ENCODE data around the gene ITLN2. TPM values are rescaled to one million over a fixed set of nuclear protein-coding genes. Genes with fewer than 3 reads are reported as not detected.
A peak's percentile ranks its signal among the peaks of the same experiment; 100 is the strongest.
"Not testable (repeated sequence)": the region's sequence is repeated elsewhere in the genome, so short reads cannot be mapped to it uniquely, and the experiment has no call there.

The ITLN2 gene
- total RNA-seq (2014; rRNA removed; shearing (Covaris generic)): 0.69 and 0.90 TPM in 2 replicates
- polyA plus RNA-seq (2015; cell fraction: cytosol; rRNA removed): 0.34 and 1.2 TPM in 2 replicates
- polyA plus RNA-seq (2015; cell fraction: nucleus; rRNA removed): not detected in 2 replicates

DNA sequence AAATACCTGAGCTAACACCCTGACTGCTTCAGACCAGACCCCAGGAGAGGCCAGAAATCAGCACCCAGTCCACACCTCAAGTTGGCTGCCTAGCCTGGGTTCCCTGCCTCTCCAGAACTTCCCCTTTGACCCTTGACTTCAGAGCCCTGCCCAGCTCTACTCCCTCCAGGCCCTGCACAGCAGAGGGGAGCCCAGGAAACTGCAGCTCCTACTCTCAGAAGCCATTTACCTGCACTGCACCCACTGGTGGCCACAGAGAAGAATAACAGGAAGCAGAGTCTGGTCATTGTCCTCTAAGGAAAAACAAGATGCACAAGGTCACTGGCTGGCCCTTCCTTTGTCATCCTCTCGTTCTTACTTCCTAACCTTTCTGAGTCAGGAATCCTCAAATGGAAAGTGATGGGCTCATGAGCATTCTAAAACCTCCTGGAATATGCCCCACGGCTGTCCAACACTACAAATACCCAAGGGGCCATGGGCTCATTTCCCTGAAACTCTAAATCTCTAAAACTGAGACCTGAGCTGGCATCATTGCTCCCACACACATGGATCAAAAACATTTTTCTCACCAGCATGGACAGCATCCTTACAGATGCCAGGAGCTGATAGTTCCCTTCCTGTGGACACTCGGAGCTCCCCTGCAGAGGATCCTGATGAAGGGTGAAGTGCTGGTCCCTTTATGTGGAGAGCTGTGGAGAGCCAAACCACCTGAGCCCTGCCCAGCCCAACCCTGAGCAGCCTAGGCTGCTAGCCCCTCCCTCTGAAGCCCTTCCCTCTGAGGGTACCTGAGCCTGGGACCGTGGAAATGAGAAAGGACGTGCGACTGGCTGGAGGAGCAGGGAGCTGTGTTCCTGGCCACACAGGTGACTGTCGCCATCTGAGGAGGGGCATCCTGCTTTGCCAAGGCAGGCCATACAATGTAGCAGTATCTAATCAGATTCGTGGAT lies at the start of gene ITLN2:
Gene ITLN2, minus strand, starts transcription at position 652 of the 947 bp plus-strand sequence. Its CDS starts 68 bp downstream, at position 584.
- in situ Hi-C loops (cut with HindIII; ENCODE audit: low pct_unique_long_range_greater_than_20kb, low sequenced_read_pairs): no loop called here
- peak; percentile 77 for DNase-seq (ENCODE audit: low read depth, low spot score)

- no peak for DNase-seq (ENCODE audit: low read depth, low spot score)
- in situ Hi-C loops (cut with HindIII; ENCODE audit: low pct_unique_long_range_greater_than_20kb, low sequenced_read_pairs): no loop called here
Observed at GRCh38 chr1:161001525-161001924, 46.9 kb upstream of the ITLN2 start.

DNA sequence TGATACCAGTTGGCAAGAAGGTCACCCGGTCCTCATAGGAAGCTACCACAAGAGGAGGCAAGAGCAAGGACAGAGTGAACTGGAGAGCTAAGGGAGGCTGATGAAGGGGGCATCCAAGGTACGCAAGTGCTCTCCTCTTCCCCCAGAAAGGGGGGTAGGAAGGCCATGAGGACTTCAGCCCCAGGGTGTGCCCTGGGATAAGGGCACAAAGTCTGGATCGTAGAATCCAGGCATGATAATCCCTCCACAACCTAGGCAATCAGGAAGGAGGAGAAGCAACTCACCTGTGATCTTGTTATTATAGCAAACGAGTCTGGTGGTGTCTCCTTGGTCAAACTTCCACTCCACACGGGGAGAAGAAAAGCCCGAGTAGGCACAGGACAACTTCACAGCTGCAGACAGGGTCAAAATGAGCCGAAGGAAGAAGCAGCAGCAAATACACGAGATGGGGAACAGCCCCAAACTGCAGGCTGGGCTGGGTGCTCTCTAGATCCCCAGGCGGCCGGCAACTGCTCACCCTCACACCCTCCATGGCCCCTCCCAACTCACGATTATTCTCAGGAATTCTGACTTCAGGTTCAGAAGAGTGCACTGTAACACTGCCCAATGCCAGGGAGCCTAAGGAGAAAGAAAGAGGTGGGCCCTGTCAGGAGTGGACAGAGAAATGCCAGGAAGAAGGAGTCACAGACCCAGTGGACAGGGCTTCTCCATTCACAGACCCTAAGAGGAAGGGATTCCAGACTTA lies 46.3 kb upstream of the ITLN2 start:
- DNase-seq (ENCODE audit: low read depth, low spot score): no peak
- in situ Hi-C loops (cut with HindIII; ENCODE audit: low pct_unique_long_range_greater_than_20kb, low sequenced_read_pairs): no loop called here

DNA sequence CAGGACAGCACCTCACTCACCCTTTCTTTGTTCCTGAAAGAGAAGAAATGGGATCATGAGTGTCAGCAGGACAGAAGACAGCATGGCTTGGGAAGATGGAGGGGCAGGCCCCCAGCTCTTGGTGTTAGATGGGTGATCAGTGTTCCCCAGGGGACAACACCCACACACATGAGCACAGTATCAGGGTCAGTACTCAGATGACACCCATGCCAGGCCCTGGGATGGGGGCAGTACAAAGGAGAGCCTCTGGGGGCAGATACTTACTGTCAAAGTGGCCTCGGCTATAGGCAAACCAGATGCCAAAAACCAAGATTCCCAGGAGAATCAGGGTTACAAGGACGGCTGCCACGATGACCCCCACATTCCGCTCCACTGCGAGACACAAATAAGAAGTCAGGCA lies 44.8 kb upstream of the ITLN2 start:
- no peak for DNase-seq (ENCODE audit: low read depth, low spot score)
- in situ Hi-C loops (cut with HindIII; ENCODE audit: low pct_unique_long_range_greater_than_20kb, low sequenced_read_pairs): no loop called here

- in situ Hi-C loops (cut with HindIII; ENCODE audit: low pct_unique_long_range_greater_than_20kb, low sequenced_read_pairs): no loop called here
- peak; percentile 83 for DNase-seq (ENCODE audit: low read depth, low spot score)
Observed at GRCh38 chr1:160997323-160998038, 42.9 kb upstream of the ITLN2 start.

- DNase-seq (ENCODE audit: low read depth, low spot score): peak; percentile 72
- in situ Hi-C loops (cut with HindIII; ENCODE audit: low pct_unique_long_range_greater_than_20kb, low sequenced_read_pairs): no loop called here
Observed at GRCh38 chr1:160996178-160996577, 41.6 kb upstream of the ITLN2 start.

DNA sequence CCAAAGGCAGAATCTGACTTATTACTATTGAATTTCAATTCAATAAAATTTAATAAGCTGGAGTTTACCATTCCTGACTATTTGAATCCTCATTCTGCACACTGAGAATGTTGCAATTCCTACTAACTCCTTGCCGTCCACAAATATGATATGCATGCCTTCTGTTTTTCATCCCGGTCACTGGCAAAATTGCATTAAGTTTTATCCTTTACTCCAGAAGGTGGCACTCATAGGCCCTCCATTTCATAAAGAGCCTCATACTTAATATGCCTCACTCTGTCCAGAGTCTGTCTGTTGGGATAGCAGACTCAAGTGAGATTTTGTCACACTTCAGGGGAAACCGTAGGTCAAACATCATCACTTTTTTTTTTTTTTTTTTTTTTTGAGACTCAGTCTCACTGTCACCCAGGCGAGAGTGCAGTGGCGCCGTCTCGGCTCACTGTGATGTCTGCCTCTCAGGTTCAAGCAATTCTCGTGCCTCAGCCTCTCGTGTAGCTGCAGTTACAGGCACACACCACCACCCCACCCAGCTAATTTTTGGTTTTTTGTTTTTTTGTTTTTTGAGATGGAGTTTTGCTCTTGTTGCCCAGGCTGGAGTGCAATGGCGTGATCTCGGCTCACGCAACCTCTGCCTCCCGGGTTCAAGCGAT lies 39.1 kb upstream of the ITLN2 start:
- in situ Hi-C loops (cut with HindIII; ENCODE audit: low pct_unique_long_range_greater_than_20kb, low sequenced_read_pairs): no loop called here

GRCh38 chr1:160992036-160992435 lies 37.4 kb upstream of the ITLN2 start:
- in situ Hi-C loops (cut with HindIII; ENCODE audit: low pct_unique_long_range_greater_than_20kb, low sequenced_read_pairs); DNase-seq (ENCODE audit: low read depth, low spot score): not testable (repeated sequence)

More for the DNA sequence above, 39.1 kb upstream of the ITLN2 start:
- peak; percentile 74 for DNase-seq (ENCODE audit: low read depth, low spot score)

DNA sequence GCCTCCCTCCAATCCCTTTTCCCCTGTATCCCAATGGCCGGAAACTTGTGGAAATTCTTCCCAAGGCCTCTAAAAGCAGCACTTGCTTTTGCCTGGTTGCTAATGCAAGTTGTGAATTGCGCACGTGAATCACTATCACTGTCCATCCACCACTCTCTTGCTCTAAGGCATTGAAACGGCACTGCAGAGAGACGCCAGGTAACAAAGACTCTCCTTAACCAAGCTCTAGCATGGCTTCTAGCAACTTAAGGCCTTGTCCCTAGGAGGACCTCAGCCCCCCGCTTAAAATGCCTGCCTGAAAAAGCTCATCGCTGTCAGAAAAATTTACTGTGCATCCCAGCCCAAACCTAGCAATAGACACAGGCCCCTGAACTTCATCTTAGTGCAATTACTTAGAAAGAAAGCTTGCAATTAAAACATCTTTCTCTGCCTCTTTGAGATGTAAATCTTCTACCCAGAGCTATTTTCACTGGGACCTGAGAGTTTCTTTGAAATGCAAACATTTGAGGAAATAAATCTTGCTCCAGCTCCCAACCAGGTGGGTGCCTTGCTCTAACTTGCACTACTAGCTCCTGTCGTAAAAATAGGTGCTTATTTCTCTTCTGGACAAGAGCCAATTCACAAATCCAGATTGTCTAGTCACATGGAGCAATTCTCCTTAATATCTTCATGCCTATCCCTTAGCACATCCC lies 32.9 kb upstream of the ITLN2 start:
- in situ Hi-C loops (cut with HindIII; ENCODE audit: low pct_unique_long_range_greater_than_20kb, low sequenced_read_pairs): no loop called here
- no peak for DNase-seq (ENCODE audit: low read depth, low spot score)

- no peak for DNase-seq (ENCODE audit: low read depth, low spot score)
- in situ Hi-C loops (cut with HindIII; ENCODE audit: low pct_unique_long_range_greater_than_20kb, low sequenced_read_pairs): no loop called here
Observed at GRCh38 chr1:160985723-160986122, 31.1 kb upstream of the ITLN2 start.

DNA sequence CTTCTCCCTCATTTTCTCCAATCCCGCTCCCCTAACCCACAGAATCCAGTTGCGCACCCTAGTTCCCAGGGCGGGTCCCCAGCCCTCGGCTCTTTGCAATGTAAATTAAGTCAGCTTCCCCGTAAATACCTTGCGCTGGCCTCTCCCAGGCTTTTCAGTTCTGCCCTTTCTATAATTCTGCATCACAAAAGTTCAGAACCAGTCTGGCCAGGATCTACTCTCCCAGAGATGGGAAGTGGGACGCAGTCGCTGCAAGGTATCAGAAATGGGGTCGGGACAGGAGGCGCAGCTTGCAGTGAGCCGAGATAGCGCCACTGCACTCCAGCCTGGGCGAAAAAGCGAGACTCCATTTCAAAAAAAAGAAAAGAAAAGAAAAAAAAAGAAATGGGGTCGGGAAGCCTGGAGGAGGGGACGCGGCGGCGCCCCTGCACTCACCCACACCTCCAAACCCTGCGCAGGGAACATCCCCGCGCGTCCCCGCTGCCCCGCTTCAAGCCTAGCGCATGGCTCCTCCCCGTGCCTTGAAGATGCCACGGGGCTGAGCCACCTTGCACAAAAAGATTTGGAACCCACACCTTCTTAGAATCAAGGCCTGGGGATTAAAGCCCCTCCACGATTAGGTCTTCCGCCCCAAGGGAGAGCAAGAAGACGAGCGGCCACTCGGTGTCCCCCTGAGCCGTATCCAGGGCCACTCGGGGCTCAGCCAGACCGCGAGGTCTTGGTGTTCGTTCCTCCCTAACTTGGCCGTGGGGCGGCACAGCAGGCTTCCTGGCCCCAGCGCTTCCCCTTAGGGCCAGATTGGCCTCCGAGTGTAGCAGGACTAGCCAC lies 27.2 kb upstream of the ITLN2 start:
- no peak for DNase-seq (ENCODE audit: low read depth, low spot score)
- in situ Hi-C loops (cut with HindIII; ENCODE audit: low pct_unique_long_range_greater_than_20kb, low sequenced_read_pairs): no loop called here

DNA sequence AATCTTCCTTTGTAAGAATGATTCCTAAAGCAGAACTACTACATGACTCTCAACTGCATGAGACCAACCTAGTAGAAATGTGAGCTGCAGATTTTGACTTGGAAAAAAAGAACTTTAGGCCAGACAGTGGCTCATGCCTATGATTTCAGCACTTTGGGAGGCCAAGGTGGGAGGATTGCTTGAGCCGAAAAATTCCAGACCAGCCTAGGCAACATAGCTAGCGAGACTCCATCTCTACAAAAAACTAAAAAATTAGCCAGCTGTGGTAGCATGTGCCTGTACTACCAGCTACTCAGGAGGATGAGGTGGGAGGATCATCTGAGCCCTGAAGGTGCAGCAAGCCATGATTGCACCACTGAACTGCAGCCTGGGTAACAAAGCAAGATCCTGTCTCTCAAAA lies 24.7 kb upstream of the ITLN2 start:
- no peak for DNase-seq (ENCODE audit: low read depth, low spot score)
- in situ Hi-C loops (cut with HindIII; ENCODE audit: low pct_unique_long_range_greater_than_20kb, low sequenced_read_pairs): no loop called here

GRCh38 chr1:160978510-160978927 lies 23.9 kb upstream of the ITLN2 start:
- DNase-seq (ENCODE audit: low read depth, low spot score): no peak
- in situ Hi-C loops (cut with HindIII; ENCODE audit: low pct_unique_long_range_greater_than_20kb, low sequenced_read_pairs): no loop called here

GRCh38 chr1:160975026-160975425 lies 20.4 kb upstream of the ITLN2 start:
- no peak for DNase-seq (ENCODE audit: low read depth, low spot score)
- in situ Hi-C loops (cut with HindIII; ENCODE audit: low pct_unique_long_range_greater_than_20kb, low sequenced_read_pairs): no loop called here

DNA sequence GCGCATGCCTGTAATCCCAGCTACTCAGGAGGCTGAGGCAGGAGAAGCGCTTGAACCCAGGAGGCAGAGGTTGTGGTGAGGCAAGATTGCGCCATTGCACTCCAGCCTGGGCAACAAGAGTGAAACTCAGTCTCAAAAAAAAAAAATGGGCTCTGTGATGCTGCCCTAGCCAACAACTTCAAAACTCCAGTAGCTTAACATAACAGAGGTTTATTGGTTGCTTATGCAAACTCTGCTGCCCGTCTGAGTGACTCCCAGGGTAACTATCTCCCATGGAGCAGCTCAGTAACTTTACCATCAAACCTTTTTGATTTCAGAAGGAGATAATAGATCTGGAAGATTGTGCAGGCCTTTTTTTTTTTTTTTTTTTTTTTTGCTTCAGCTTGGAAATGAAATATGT lies 18.9 kb upstream of the ITLN2 start:
- no peak for DNase-seq (ENCODE audit: low read depth, low spot score)
- in situ Hi-C loops (cut with HindIII; ENCODE audit: low pct_unique_long_range_greater_than_20kb, low sequenced_read_pairs): no loop called here

GRCh38 chr1:160972939-160973338 lies 18.3 kb upstream of the ITLN2 start:
- in situ Hi-C loops (cut with HindIII; ENCODE audit: low pct_unique_long_range_greater_than_20kb, low sequenced_read_pairs): no loop called here
- no peak for DNase-seq (ENCODE audit: low read depth, low spot score)

All from SK-MEL-5 (cell line).